HepG2 (cell line): ENCODE measurements around the gene RPTOR. TPM values are rescaled to one million over a fixed set of nuclear protein-coding genes. Genes with fewer than 3 reads are reported as not detected.

Experiments
- ATAC-seq: fragments of 200-7000 bp; cut with Tn5 transposase; 3 replicates; pipeline ENCODE4 v1.9.1; 2020; ENCODE audit warnings: mild to moderate bottlenecking, moderate library complexity
- BruUV-seq: library from RNA; stranded (reverse); fragments of 400-500 nt; replicated peaks from 2 replicates; lab custom pipeline; 2021; lab: Mats Ljungman, UMichigan
- CTCF ChIA-PET: fragments of 300-600 bp; formaldehyde crosslinking; extraction: SDS; loops from one replicate; lab custom pipeline; 2021; ENCODE audit warnings: low total read pairs, inconsistent platforms, low intra/inter-chr PET ratio; lab: Yijun Ruan, JAX
- POLR2A ChIA-PET: fragments of 350-600 bp; sonication (Branson Sonifier 250); formaldehyde crosslinking; loops from one replicate; lab custom pipeline; 2020; ENCODE audit warnings: antibody characterized with exemption, inconsistent platforms; lab: Yijun Ruan, JAX
- DNase-seq: peaks from one replicate; pipeline ENCODE4 v3.0.0-alpha.2; 2015; ENCODE audit warnings: low spot score
- FAIRE-seq: peaks from 3 replicates; lab custom pipeline; 2011; peaks lifted over from hg19 to GRCh38; lab: Jason Lieb, UNC
- H2AFZ ChIP-seq: one replicate; pipeline ENCODE4 v1.6.1; 2011; ENCODE audit warnings: low read length, inconsistent platforms
- H3K27ac ChIP-seq: fragments of 300-600 bp; 3 replicates; pipeline ENCODE4 v1.8.0; 2011; ENCODE audit warnings: mixed run types, mild to moderate bottlenecking, mixed read lengths, low read length, inconsistent platforms; ENCODE audit not compliant: insufficient read depth; ENCODE audit errors: extremely low read length
- H3K27me3 ChIP-seq, 2 experiments: fragments of 200-600 bp in 1 of 2; 2 replicates in 1 of 2; 3 replicates in 1 of 2; pipeline versions ENCODE4 v1.6.0 to v1.8.0; 2011; ENCODE audit warnings: low read length in 2 of 2, mild to moderate bottlenecking in 2 of 2, moderate library complexity in 2 of 2, inconsistent platforms in 1 of 2; ENCODE audit not compliant: insufficient read depth in 2 of 2, control insufficient read depth in 1 of 2
- H3K36me3 ChIP-seq, 2 experiments: fragments of 200-600 bp in 1 of 2; replicated peaks in 1 of 2; 2 replicates in 1 of 2; 3 replicates in 1 of 2; pipeline versions ENCODE4 v1.5.1 to v1.8.0; 2011; ENCODE audit warnings: low read length in 2 of 2, inconsistent platforms in 1 of 2; ENCODE audit not compliant: insufficient read depth in 2 of 2, control insufficient read depth in 1 of 2
- H3K4me1 ChIP-seq: 2 replicates; pipeline ENCODE4 v1.5.1; 2012; ENCODE audit warnings: low read length, inconsistent platforms; ENCODE audit not compliant: insufficient read depth
- H3K4me2 ChIP-seq: 2 replicates; pipeline ENCODE4 v1.6.0; 2011; ENCODE audit warnings: low read depth, low read length, inconsistent platforms
- H3K4me3 ChIP-seq, 3 experiments: fragments of 200-600 bp in 1 of 3; sonication (generic), shearing (Covaris generic) in 1 of 3; replicated peaks in 1 of 3; 2 replicates each; pipeline ENCODE4 v1.5.1; 2011 to 2016; ENCODE audit warnings: low read length in 3 of 3, inconsistent platforms in 2 of 3, low read depth in 2 of 3, mild to moderate bottlenecking in 2 of 3, control low read depth in 1 of 3, mixed read lengths in 1 of 3; ENCODE audit not compliant: insufficient read depth in 1 of 3
- H3K79me2 ChIP-seq: one replicate; pipeline ENCODE4 v1.6.1; 2011; ENCODE audit warnings: low read length, inconsistent platforms; ENCODE audit not compliant: insufficient read depth
- H3K9ac ChIP-seq: 2 replicates; pipeline ENCODE4 v1.6.0; 2011; ENCODE audit warnings: mild to moderate bottlenecking, low read depth, low read length, inconsistent platforms; ENCODE audit not compliant: insufficient read depth
- H3K9me3 ChIP-seq: 2 replicates; pipeline ENCODE4 v1.5.1; 2012; ENCODE audit warnings: mild to moderate bottlenecking, low read length
- H4K20me1 ChIP-seq: 2 replicates; pipeline ENCODE4 v1.6.0; 2011; ENCODE audit warnings: inconsistent platforms, mild to moderate bottlenecking, low read length, moderate library complexity; ENCODE audit not compliant: insufficient read depth
- CEBPG ChIP-seq: IDR thresholded peaks from 2 replicates; pipeline ENCODE4 v1.6.1; 2016
- MEIS1 ChIP-seq: sonication (generic); formaldehyde crosslinking; IDR thresholded peaks from 2 replicates; pipeline ENCODE4 v1.9.0; 2021; ENCODE audit warnings: mild to moderate bottlenecking, missing genetic modification reagents, moderate library complexity, borderline replicate concordance
- WGBS: methylation state at CpG from one replicate; pipeline ENCODE4 v1.1.6; 2017; ENCODE audit warnings: low lambda C conversion rate; 5-methylcytosine and 5-hydroxymethylcytosine counted together
- in situ Hi-C: cut with HindIII; loops from 2 replicates; pipeline ENCODE4 v1.10.0; 2017; ENCODE audit warnings: low pct_unique_long_range_greater_than_20kb; ENCODE audit not compliant: extremely low pct_ligation_motif_present
- intact Hi-C: fragments of 100-400 bp; cut with micrococcal nuclease; formaldehyde crosslinking; loops from one replicate; pipeline ENCODE4 v1.10.0; 2022; ENCODE audit not compliant: unreplicated experiment
- polyA plus RNA-seq, 8 experiments: library from polyadenylated mRNA; depleted of rRNA in 3 of 8; stranded (reverse) in 7 of 8; unstranded in 1 of 8; fragments of >200 nt; fragmentation: Illumina TruSeq in 4 of 8; extraction: Trizol in 4 of 8; gene quantifications; 2 replicates each; pipeline versions ENCODE4 v1.2.1 to v1.2.3, GENCODE V29; 2011 to 2016; ENCODE audit warnings: low read depth in 4 of 8, missing spikeins in 1 of 8, mixed read lengths in 1 of 8; ENCODE audit not compliant: insufficient read depth in 1 of 8
- total RNA-seq, 5 experiments: library from RNA; depleted of rRNA; stranded (reverse); fragments of >200 nt; fragmentation: Illumina TruSeq; extraction: Trizol; gene quantifications; 2 replicates each; pipeline ENCODE4 v1.2.3, GENCODE V29; 2016; ENCODE audit warnings: low read depth in 1 of 5
- TF ChIP-seq, protein P1 (sequence below): sonication (generic); formaldehyde crosslinking; IDR thresholded peaks from 2 replicates; pipeline ENCODE4 v1.5.1; 2020; ENCODE audit warnings: mild to moderate bottlenecking, missing genetic modification reagents, moderate library complexity

RPTOR gene
- total and polyA plus RNA-seq, 2 of the 13 experiments (the other 11 are each of a cell fraction or from before 2014, with no cell fraction given), result 6.6 to 25.3 TPM

DNA sequence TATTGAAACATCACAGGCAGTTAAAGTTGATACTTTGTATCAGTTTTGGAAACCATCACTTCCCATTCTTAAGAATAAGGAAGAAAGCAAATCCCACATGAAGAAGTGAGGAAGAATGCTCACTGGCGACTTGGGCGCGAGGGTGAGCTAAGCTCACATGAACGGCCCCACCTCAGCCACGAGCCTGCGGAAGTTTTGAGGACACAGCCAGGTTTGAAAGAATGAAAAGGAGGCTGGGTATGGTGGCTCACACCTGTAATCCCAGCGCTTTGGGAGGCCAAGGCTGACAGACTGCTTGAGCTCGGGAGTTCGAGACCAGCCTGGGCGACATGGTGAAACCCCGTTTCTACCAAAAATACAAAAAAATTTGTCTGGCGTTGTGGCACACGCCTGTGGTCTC lies 336.7 kb downstream of the RPTOR start:
- intact Hi-C loops (no loop called here), in situ Hi-C loops (no loop called here)
- no peak overlapping the region for H2AFZ ChIP-seq
- no peak overlapping the region for H3K4me2 ChIP-seq
- ChIA-PET CTCF (no interaction called here), POLR2A (no interaction called here)
- 97% methylated on average over 13 of the region's 13 CpGs for WGBS
- H3K27ac ChIP-seq, result no peak overlapping the region
- BruUV-seq, result TSS peak; percentile 56
- H3K27me3 ChIP-seq, result no peaks in the 10 kb centered on the region
- H3K4me3 ChIP-seq, result no peak overlapping the region
- no peaks in the 10 kb centered on the region for H3K79me2 ChIP-seq
- DNase-seq (no peak), FAIRE-seq (no peak), ATAC-seq (no peak)
- H3K36me3 ChIP-seq, result peaks cover 39 to 61% of the 10 kb centered on the region in 2 experiments
- H4K20me1 ChIP-seq, result no peaks in the 10 kb centered on the region
- no peak for TF ChIP-seq MEIS1
- TF ChIP-seq, protein P1, sequence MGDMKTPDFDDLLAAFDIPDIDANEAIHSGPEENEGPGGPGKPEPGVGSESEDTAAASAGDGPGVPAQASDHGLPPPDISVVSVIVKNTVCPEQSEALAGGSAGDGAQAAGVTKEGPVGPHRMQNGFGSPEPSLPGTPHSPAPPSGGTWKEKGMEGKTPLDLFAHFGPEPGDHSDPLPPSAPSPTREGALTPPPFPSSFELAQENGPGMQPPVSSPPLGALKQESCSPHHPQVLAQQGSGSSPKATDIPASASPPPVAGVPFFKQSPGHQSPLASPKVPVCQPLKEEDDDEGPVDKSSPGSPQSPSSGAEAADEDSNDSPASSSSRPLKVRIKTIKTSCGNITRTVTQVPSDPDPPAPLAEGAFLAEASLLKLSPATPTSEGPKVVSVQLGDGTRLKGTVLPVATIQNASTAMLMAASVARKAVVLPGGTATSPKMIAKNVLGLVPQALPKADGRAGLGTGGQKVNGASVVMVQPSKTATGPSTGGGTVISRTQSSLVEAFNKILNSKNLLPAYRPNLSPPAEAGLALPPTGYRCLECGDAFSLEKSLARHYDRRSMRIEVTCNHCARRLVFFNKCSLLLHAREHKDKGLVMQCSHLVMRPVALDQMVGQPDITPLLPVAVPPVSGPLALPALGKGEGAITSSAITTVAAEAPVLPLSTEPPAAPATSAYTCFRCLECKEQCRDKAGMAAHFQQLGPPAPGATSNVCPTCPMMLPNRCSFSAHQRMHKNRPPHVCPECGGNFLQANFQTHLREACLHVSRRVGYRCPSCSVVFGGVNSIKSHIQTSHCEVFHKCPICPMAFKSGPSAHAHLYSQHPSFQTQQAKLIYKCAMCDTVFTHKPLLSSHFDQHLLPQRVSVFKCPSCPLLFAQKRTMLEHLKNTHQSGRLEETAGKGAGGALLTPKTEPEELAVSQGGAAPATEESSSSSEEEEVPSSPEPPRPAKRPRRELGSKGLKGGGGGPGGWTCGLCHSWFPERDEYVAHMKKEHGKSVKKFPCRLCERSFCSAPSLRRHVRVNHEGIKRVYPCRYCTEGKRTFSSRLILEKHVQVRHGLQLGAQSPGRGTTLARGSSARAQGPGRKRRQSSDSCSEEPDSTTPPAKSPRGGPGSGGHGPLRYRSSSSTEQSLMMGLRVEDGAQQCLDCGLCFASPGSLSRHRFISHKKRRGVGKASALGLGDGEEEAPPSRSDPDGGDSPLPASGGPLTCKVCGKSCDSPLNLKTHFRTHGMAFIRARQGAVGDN, result 0 out of 2 replicates have a peak, but pooled peaks have one; percentile 10
- H3K4me1 ChIP-seq, result no peaks in the 10 kb centered on the region
- H3K9me3 ChIP-seq, result no peaks in the 10 kb centered on the region
- no peak overlapping the region for H3K9ac ChIP-seq

DNA sequence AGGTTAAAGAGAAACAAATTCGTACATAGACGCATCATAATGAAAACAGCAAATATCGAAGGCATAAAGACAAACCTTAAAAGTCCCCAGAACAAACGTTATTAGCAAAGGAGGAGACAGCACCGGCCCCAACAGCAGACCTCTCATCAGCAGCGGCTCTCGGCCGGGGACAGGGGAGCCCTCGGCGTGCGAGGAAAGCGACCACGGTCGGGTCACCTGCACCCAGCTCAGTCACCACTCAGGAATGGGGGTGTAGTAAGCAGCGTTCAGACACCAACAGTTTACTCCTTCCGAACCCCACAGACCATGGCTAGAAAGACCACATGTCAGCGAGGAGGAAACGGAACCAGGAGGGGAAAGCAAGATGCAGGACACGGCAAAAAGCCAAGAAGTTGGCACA lies 337.7 kb downstream of the RPTOR start:
- Histone ChIP-seq H3K4me1 (no peaks in the 10 kb centered on the region), H3K4me2 (no peak overlapping the region), H4K20me1 (no peaks in the 10 kb centered on the region), H3K4me3 (no peak overlapping the region), H3K27me3 (no peaks in the 10 kb centered on the region), H3K36me3 (peaks cover 45 to 64% of the 10 kb centered on the region in 2 experiments), H3K79me2 (no peaks in the 10 kb centered on the region), H3K9ac (no peak overlapping the region), H3K27ac (no peak overlapping the region), H2AFZ (no peak overlapping the region), H3K9me3 (no peaks in the 10 kb centered on the region)
- no peak for ATAC-seq
- ChIA-PET CTCF (no interaction called here), POLR2A (no interaction called here)
- TF ChIP-seq CEBPG (CRISPR knock-in tag), result no peak
- FAIRE-seq, result no peak
- 94% methylated on average over 19 of the region's 19 CpGs for WGBS
- in situ Hi-C loops, result no loop called here
- DNase-seq, result no peak
- BruUV-seq, result no TSS peak
- intact Hi-C loops, result no loop called here
